Measurements from ENCODE around the gene TTLL12. TPM values are rescaled to one million over a fixed set of nuclear protein-coding genes. Genes with fewer than 3 reads are reported as not detected.
"Not testable (repeated sequence)": the region's sequence is repeated elsewhere in the genome, so short reads cannot be mapped to it uniquely, and the experiment has no call there.

The TTLL12 gene
- total and polyA plus RNA-seq, 9 donors = 10.9 to 22.4 (median 16.1) TPM

DNA sequence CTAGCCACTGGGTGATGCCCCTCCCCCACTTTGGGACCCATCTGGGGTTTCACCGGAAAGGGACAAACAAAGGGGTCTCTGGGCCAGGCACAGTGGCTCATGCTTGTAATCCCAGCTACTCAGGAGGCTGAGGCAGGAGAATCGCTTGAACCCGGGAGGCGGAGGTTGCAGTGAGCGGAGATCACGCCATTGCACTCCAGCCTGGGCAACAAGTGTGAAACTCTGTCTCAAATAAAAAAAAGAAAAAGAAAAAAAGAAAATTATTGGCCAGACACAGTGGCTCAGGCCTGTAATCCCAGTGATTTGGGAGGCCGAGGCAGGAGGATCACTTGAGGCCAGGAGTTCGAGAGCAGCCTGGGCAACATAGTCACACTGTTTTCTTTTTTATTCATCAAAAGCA, 41.6 kb downstream of the TTLL12 start:
- not testable (repeated sequence) for H3K36me3 ChIP-seq (ENCODE audit: control insufficient read depth, insufficient read depth, low read length); H3K4me3 ChIP-seq (ENCODE audit: low read length); DNase-seq; H3K27me3 ChIP-seq (ENCODE audit: control insufficient read depth, insufficient read depth, low read length); H3K9me3 ChIP-seq (replicated peaks; ENCODE audit: control insufficient read depth, low read depth, low read length); H3K27ac ChIP-seq (ENCODE audit: low read length)
- 84% methylated on average over 7 of the region's 8 CpGs for WGBS (ENCODE audit: insufficient coverage)
- peaks cover 11% of the 10 kb centered on the region for H3K4me1 ChIP-seq (ENCODE audit: control insufficient read depth, insufficient read depth, low read length)

DNA sequence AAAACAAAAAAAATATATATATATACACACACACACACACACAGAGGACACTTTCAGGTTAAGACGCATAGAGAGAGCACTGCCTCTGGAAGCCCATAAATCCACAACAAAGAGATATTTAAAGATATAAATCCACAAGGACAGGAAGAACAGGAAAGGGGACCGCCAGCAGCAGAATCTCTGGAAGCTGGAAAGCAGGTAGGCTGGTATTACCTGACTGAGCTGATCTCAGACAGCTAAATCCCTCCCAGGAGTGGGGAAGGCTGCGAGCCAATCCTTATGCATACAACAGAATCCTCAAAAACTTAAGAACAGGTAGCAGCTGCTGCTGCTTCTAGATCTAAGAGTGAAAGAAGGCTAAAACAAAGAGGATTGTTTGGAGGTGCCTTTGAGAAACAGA, 42.0 kb downstream of the TTLL12 start:
- H3K36me3 ChIP-seq (ENCODE audit: control insufficient read depth, insufficient read depth, low read length) = peaks cover 11% of the 10 kb centered on the region
- no peak overlapping the region for H3K27ac ChIP-seq (ENCODE audit: low read length)
- H3K27me3 ChIP-seq (ENCODE audit: control insufficient read depth, insufficient read depth, low read length) = no peaks in the 10 kb centered on the region
- peaks cover 11% of the 10 kb centered on the region for H3K4me1 ChIP-seq (ENCODE audit: control insufficient read depth, insufficient read depth, low read length)
- H3K4me3 ChIP-seq (ENCODE audit: low read length) = no peak overlapping the region
- H3K9me3 ChIP-seq (replicated peaks; ENCODE audit: control insufficient read depth, low read depth, low read length) = no peaks in the 10 kb centered on the region
- no CpG with 5 or more reads among the region's 3 CpGs for WGBS (ENCODE audit: insufficient coverage)
- DNase-seq = no peak

DNA sequence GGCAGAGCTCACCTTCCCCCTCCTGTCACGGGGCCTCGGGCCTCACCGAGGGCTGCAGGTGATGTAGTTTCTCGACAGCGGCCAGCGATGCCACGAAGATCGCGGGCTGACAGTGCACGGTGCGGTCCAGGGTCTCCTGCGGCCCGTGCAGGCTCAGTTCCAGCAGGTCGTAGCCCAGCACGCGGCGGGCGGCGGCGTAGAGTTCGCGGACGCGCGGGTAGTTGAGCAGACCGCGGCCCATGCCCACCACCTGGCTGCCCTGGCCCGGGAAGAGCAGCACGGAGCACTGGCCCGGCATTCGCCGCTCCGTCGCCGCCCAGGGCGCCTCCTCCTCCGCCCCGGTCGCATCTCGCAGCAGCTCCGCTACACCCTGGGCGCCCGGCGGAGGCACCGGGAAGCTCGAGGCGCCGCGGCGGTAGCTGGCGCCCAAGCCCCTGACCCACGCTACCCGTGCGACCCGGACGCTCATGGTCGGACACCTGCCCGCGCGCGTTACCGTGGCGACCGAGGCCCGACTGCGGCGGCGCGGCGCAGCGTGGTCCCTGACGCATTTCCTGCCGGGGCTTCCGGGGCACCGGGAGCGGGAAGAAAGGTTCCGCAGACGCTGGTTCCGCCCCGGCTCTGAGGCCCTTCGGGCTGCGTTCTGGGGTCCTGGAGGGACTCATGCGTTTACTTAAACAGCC, 43.9 kb downstream of the TTLL12 start, which contains the start of gene MCAT:
MCAT (minus strand) TSS at position 519 of the 683 bp plus-strand sequence; CDS start at position 469, 50 bp downstream.
- Histone ChIP-seq H3K4me1 (ENCODE audit: control insufficient read depth, insufficient read depth, low read length) (peaks cover 9% of the 10 kb centered on the region), H3K9me3 (replicated peaks; ENCODE audit: control insufficient read depth, low read depth, low read length) (no peaks in the 10 kb centered on the region), H3K27me3 (ENCODE audit: control insufficient read depth, insufficient read depth, low read length) (no peaks in the 10 kb centered on the region), H3K27ac (ENCODE audit: low read length) (peak within 1 kb of the TSS; percentile 88), H3K4me3 (ENCODE audit: low read length) (peak within 1 kb of the TSS; percentile 90), H3K36me3 (ENCODE audit: control insufficient read depth, insufficient read depth, low read length) (peaks cover 24% of the 10 kb centered on the region)
- under 1% methylated on average over 80 of the region's 83 CpGs for WGBS (ENCODE audit: insufficient coverage)
- peak; percentile 93 for DNase-seq

DNA sequence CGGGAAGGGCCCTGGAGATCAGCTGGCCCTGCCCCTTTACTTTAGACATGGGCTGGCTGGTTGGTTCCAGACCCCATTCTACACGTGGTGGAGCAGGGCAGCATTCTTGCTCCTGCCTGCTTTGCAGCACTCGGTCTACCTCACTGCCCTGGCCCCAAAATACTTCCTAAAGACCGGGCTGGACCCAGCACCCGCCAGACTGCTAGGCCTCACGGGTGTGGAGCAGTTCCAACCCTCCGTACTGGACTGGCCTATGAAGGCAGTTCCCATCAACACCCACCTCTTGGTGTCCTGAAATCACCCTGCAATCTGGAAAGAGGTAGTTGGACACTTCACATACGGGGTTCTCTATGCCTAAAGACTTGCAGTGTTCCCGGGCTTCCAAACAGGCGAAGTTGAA, 50.1 kb downstream of the TTLL12 start:
- H3K27me3 ChIP-seq (ENCODE audit: control insufficient read depth, insufficient read depth, low read length) = no peaks in the 10 kb centered on the region
- WGBS (ENCODE audit: insufficient coverage) = 71% methylated on average over 10 of the region's 10 CpGs
- no peak overlapping the region for H3K4me3 ChIP-seq (ENCODE audit: low read length)
- H3K4me1 ChIP-seq (ENCODE audit: control insufficient read depth, insufficient read depth, low read length) = peaks cover 14% of the 10 kb centered on the region
- DNase-seq = no peak
- no peaks in the 10 kb centered on the region for H3K9me3 ChIP-seq (replicated peaks; ENCODE audit: control insufficient read depth, low read depth, low read length)
- peak overlapping the region; percentile 29 for H3K27ac ChIP-seq (ENCODE audit: low read length)
- H3K36me3 ChIP-seq (ENCODE audit: control insufficient read depth, insufficient read depth, low read length) = peaks cover 72% of the 10 kb centered on the region

DNA sequence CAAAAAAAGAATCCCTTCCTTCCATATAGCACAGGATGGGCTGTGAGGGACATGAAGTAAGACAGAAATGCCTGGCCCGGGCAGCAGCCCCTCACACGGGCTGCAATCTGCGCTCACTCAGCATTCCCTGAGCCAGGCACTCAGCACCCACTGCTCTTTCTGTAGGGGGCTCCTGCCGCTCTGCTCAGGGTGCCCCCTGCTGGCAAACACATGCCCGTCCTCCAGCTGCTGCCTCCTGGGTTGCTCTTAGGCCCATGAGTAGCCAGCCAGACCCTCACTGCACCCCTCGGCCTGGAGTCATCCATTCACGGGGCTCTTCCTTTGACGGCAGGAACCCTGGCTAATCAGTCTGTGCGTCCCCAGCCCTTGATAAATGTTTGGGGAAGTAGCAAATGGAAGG, 50.7 kb downstream of the TTLL12 start:
- no peak for DNase-seq
- 36% methylated on average over 5 of the region's 9 CpGs for WGBS (ENCODE audit: insufficient coverage)
- Histone ChIP-seq H3K4me1 (ENCODE audit: control insufficient read depth, insufficient read depth, low read length) (peaks cover 20% of the 10 kb centered on the region), H3K27ac (ENCODE audit: low read length) (peak overlapping the region; percentile 20), H3K36me3 (ENCODE audit: control insufficient read depth, insufficient read depth, low read length) (peaks cover 72% of the 10 kb centered on the region), H3K27me3 (ENCODE audit: control insufficient read depth, insufficient read depth, low read length) (no peaks in the 10 kb centered on the region), H3K4me3 (ENCODE audit: low read length) (no peak overlapping the region), H3K9me3 (replicated peaks; ENCODE audit: control insufficient read depth, low read depth, low read length) (no peaks in the 10 kb centered on the region)

DNA sequence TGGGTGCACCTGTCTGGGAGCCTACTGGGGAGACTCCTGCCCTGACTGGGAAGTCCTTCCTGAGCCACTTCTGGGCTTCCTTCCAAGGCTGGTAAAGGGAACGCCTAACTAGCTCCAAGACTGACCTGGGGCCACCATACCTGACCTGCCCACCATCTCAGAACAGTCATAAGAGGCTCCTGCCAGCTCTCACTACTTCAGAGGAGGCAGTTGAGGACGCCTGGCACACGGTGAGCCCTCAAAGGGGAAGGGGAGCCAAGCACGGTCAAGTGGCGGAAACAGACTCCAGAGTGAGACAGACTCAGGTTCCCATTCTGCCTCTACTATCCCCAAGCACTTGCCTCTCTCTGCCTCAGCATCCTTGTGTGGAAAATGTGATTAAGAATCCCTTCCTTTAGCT, 51.4 kb downstream of the TTLL12 start:
- Histone ChIP-seq H3K36me3 (ENCODE audit: control insufficient read depth, insufficient read depth, low read length) (peaks cover 67% of the 10 kb centered on the region), H3K4me3 (ENCODE audit: low read length) (no peak overlapping the region), H3K9me3 (replicated peaks; ENCODE audit: control insufficient read depth, low read depth, low read length) (no peaks in the 10 kb centered on the region), H3K27me3 (ENCODE audit: control insufficient read depth, insufficient read depth, low read length) (no peaks in the 10 kb centered on the region), H3K27ac (ENCODE audit: low read length) (no peak overlapping the region), H3K4me1 (ENCODE audit: control insufficient read depth, insufficient read depth, low read length) (peaks cover 20% of the 10 kb centered on the region)
- WGBS (ENCODE audit: insufficient coverage) = 80% methylated on average over 1 of the region's 5 CpGs
- DNase-seq = no peak

DNA sequence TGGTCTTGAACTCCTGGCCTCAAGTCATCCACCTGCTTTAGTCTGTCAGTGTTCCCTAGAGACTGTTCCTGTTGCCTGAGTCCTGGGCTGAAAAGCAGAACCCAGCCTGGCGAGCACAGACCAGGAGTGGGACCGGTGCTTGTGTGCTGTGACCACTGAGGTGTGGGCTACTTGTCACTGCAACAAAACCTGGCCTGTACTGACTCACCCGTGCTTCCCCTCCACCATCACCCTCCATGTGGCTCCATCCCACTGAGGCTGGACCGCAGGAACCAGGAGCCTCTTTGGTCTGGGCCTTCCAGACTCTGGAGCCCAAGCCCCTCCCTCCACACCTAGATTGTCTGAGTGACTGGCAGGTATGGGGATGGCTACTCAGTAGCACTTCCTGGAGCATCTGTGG, 52.4 kb downstream of the TTLL12 start:
- H3K9me3 ChIP-seq (replicated peaks; ENCODE audit: control insufficient read depth, low read depth, low read length) = no peaks in the 10 kb centered on the region
- peaks cover 61% of the 10 kb centered on the region for H3K36me3 ChIP-seq (ENCODE audit: control insufficient read depth, insufficient read depth, low read length)
- no peak overlapping the region for H3K4me3 ChIP-seq (ENCODE audit: low read length)
- no peak overlapping the region for H3K27ac ChIP-seq (ENCODE audit: low read length)
- no peak for DNase-seq
- H3K4me1 ChIP-seq (ENCODE audit: control insufficient read depth, insufficient read depth, low read length) = peaks cover 27% of the 10 kb centered on the region
- H3K27me3 ChIP-seq (ENCODE audit: control insufficient read depth, insufficient read depth, low read length) = no peaks in the 10 kb centered on the region
- WGBS (ENCODE audit: insufficient coverage) = 100% methylated on average over 2 of the region's 4 CpGs

DNA sequence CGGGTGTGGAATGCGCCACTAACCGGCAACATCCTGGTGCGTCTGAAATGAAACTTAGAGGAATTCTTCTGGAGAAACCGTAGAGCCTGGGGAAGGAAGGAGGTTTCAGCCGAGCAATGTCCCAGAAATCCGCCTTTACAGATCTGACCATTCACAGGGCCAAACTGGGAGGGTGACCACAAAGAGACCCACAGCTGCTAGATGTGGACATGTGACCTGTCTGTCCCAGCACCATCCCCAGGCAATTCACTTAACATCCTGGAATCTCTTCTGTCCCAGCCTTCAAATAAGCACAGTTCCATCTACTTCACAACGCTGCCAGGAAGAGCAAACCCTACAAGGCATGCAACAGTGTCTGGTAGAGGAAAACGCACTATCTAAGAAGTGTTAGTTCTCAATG, 53.5 kb downstream of the TTLL12 start:
- H3K4me3 ChIP-seq (ENCODE audit: low read length) = no peak overlapping the region
- H3K4me1 ChIP-seq (ENCODE audit: control insufficient read depth, insufficient read depth, low read length) = peaks cover 38% of the 10 kb centered on the region
- H3K36me3 ChIP-seq (ENCODE audit: control insufficient read depth, insufficient read depth, low read length) = peaks cover 51% of the 10 kb centered on the region
- no peak for DNase-seq
- WGBS (ENCODE audit: insufficient coverage) = 67% methylated on average over 3 of the region's 9 CpGs
- H3K27me3 ChIP-seq (ENCODE audit: control insufficient read depth, insufficient read depth, low read length) = no peaks in the 10 kb centered on the region
- H3K9me3 ChIP-seq (replicated peaks; ENCODE audit: control insufficient read depth, low read depth, low read length) = no peaks in the 10 kb centered on the region
- H3K27ac ChIP-seq (ENCODE audit: low read length) = no peak overlapping the region

DNA sequence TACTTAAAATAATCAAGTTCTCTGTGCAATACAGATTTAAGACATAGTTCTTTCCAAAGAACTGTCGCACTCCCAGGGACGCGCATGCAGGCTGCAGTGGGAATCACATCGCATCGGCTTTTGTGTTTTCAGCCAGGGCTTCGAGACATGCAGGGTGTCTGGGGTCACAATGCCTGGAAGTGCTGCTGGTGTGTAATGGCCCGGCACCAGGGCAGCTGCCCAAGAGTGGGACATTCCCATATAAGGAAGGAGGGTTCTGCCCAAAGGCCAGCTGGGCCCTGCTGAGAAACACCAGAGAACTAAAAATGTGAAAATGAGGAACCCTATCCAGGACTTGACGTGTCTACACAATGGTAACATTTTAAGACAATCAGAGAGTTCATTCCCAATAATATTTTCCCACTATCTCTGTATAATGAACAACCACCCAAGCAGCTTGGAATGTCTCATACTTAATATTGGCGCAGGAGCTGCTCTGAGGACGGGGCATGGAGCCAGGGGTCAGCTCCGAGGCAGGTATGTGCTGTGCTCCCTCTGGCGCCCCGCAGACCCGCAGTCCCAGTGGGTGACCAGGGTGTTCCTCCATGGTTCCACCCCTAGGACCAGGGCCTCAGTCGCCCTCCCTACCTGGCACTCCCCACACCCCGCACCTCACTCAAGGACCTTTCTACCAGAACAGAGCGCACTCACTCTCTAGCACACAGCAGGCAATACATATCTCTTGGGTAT, 55.0 kb downstream of the TTLL12 start:
- H3K4me1 ChIP-seq (ENCODE audit: control insufficient read depth, insufficient read depth, low read length) = peaks cover 44% of the 10 kb centered on the region
- H3K27me3 ChIP-seq (ENCODE audit: control insufficient read depth, insufficient read depth, low read length) = no peaks in the 10 kb centered on the region
- H3K4me3 ChIP-seq (ENCODE audit: low read length) = no peak overlapping the region
- WGBS (ENCODE audit: insufficient coverage) = 89% methylated on average over 16 of the region's 17 CpGs
- peaks cover 39% of the 10 kb centered on the region for H3K36me3 ChIP-seq (ENCODE audit: control insufficient read depth, insufficient read depth, low read length)
- no peak for DNase-seq
- no peak overlapping the region for H3K27ac ChIP-seq (ENCODE audit: low read length)
- H3K9me3 ChIP-seq (replicated peaks; ENCODE audit: control insufficient read depth, low read depth, low read length) = no peaks in the 10 kb centered on the region
